ENCODE results near the gene PF4V1. TPM values are rescaled to one million over a fixed set of nuclear protein-coding genes. Genes with fewer than 3 reads are reported as not detected.

PF4V1 gene
- total RNA-seq, 1 experiment from 2014 or later: not detected

GRCh38 chr4:73850261-73850970 is 2.7 kb upstream of the PF4V1 start:
- intact Hi-C loops (cut with micrococcal nuclease; ENCODE audit: unreplicated experiment): no loop called here
- no peaks in the 10 kb centered on the region for H3K27me3 ChIP-seq (ENCODE audit: insufficient read depth, low read depth)

DNA sequence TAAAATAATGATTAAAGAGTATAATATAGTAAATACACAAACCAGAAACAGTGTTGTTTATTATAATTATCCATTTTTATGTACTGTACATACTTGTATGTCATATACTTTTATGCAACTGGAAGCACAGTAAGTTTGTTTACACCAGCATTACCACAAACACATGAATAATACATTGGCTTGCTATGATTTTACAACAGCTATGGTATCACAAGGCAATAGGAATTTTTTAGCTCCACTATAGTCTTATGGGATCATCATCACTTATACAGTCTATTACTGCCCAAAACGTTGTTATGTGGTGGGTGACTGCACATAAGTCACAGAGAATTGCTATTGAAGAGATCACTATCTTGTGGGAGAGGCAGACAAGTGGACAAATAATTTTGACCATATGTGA is 1.8 kb upstream of the PF4V1 start:
- H3K4me1 ChIP-seq (replicated peaks; ENCODE audit: insufficient read depth): no peaks in the 10 kb centered on the region
- no peak overlapping the region for H3K27ac ChIP-seq
- ChIA-PET POLR2A (ENCODE audit: unreplicated experiment) (no interaction called here), CTCF (no interaction called here)
- no peak overlapping the region for H3K4me2 ChIP-seq
- no peaks in the 10 kb centered on the region for H3K9me3 ChIP-seq (ENCODE audit: insufficient read depth, low read depth)
- intact Hi-C loops (cut with micrococcal nuclease; ENCODE audit: unreplicated experiment): no loop called here
- no peaks in the 10 kb centered on the region for H4K20me1 ChIP-seq (ENCODE audit: insufficient read depth)
- no peaks in the 10 kb centered on the region for H3K36me3 ChIP-seq (ENCODE audit: low read depth)
- no peak overlapping the region for H2AFZ ChIP-seq
- H3F3A ChIP-seq (ENCODE audit: insufficient read depth, low read depth): no peaks in the 10 kb centered on the region
- DNase-seq: no peak
- TF ChIP-seq, protein P1, sequence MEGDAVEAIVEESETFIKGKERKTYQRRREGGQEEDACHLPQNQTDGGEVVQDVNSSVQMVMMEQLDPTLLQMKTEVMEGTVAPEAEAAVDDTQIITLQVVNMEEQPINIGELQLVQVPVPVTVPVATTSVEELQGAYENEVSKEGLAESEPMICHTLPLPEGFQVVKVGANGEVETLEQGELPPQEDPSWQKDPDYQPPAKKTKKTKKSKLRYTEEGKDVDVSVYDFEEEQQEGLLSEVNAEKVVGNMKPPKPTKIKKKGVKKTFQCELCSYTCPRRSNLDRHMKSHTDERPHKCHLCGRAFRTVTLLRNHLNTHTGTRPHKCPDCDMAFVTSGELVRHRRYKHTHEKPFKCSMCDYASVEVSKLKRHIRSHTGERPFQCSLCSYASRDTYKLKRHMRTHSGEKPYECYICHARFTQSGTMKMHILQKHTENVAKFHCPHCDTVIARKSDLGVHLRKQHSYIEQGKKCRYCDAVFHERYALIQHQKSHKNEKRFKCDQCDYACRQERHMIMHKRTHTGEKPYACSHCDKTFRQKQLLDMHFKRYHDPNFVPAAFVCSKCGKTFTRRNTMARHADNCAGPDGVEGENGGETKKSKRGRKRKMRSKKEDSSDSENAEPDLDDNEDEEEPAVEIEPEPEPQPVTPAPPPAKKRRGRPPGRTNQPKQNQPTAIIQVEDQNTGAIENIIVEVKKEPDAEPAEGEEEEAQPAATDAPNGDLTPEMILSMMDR (conservative IDR thresholded peaks at IDR 0.05): no peak
- TF ChIP-seq EZH2 (IDR thresholded peaks at IDR 0.05; ENCODE audit: low read depth): no peak
- H3K9me2 ChIP-seq (ENCODE audit: insufficient read depth): no peaks in the 10 kb centered on the region
- no TSS peak for BruUV-seq (replicated peaks)
- no peaks in the 10 kb centered on the region for H3K27me3 ChIP-seq (ENCODE audit: insufficient read depth, low read depth)
- H3K4me3 ChIP-seq: no peak overlapping the region
- no peaks in the 10 kb centered on the region for H3K79me2 ChIP-seq (ENCODE audit: low read depth)

More at GRCh38 chr4:73850261-73850970, 2.7 kb upstream of the PF4V1 start:
- DNase-seq: no peak
- Histone ChIP-seq H3K9me3 (ENCODE audit: insufficient read depth, low read depth) (no peaks in the 10 kb centered on the region), H3K36me3 (ENCODE audit: low read depth) (no peaks in the 10 kb centered on the region), H3K4me2 (no peak overlapping the region), H2AFZ (no peak overlapping the region), H4K20me1 (ENCODE audit: insufficient read depth) (no peaks in the 10 kb centered on the region), H3K9me2 (ENCODE audit: insufficient read depth) (no peaks in the 10 kb centered on the region), H3K4me1 (replicated peaks; ENCODE audit: insufficient read depth) (no peaks in the 10 kb centered on the region), H3K27ac (no peak overlapping the region), H3K79me2 (ENCODE audit: low read depth) (no peaks in the 10 kb centered on the region), H3K4me3 (no peak overlapping the region), H3F3A (ENCODE audit: insufficient read depth, low read depth) (no peaks in the 10 kb centered on the region)
- no peak for TF ChIP-seq EZH2 (IDR thresholded peaks at IDR 0.05; ENCODE audit: low read depth)
- TF ChIP-seq, protein P1 (conservative IDR thresholded peaks at IDR 0.05): no peak
- no TSS peak for BruUV-seq (replicated peaks)
- POLR2A ChIA-PET (ENCODE audit: unreplicated experiment): no interaction called here
- CTCF ChIA-PET: no interaction called here

- Histone ChIP-seq H3K9me3 (ENCODE audit: insufficient read depth, low read depth) (no peaks in the 10 kb centered on the region), H3K36me3 (ENCODE audit: low read depth) (no peaks in the 10 kb centered on the region), H3K4me1 (replicated peaks; ENCODE audit: insufficient read depth) (no peaks in the 10 kb centered on the region), H4K20me1 (ENCODE audit: insufficient read depth) (no peaks in the 10 kb centered on the region), H3K4me2 (no peak overlapping the region), H3K9me2 (ENCODE audit: insufficient read depth) (no peaks in the 10 kb centered on the region), H3K27ac (no peak overlapping the region), H3K27me3 (ENCODE audit: insufficient read depth, low read depth) (no peaks in the 10 kb centered on the region), H3K4me3 (no peak overlapping the region), H3K79me2 (ENCODE audit: low read depth) (no peaks in the 10 kb centered on the region), H2AFZ (no peak overlapping the region), H3F3A (ENCODE audit: insufficient read depth, low read depth) (no peaks in the 10 kb centered on the region)
- TF ChIP-seq, protein P1 (conservative IDR thresholded peaks at IDR 0.05): no peak
- no peak for TF ChIP-seq EZH2 (IDR thresholded peaks at IDR 0.05; ENCODE audit: low read depth)
- POLR2A ChIA-PET (ENCODE audit: unreplicated experiment): no interaction called here
- no peak for DNase-seq
- BruUV-seq (replicated peaks): no TSS peak
- intact Hi-C loops (cut with micrococcal nuclease; ENCODE audit: unreplicated experiment): no loop called here
- CTCF ChIA-PET: no interaction called here
Measured at GRCh38 chr4:73852771-73853170, 325 bp upstream of the PF4V1 start.

Data from PC-9 (cell line).